Left renal pelvis (tissue), 4 donors: ENCODE results near the gene HMSD. TPM values are rescaled to one million over a fixed set of nuclear protein-coding genes. Genes with fewer than 3 reads are reported as not detected.
"Not testable (repeated sequence)": the region's sequence is repeated elsewhere in the genome, so short reads cannot be mapped to it uniquely, and the experiment has no call there.

Source experiments
- DNase-seq, 4 donors: peaks; one replicate each; pipeline ENCODE4 v3.0.0-alpha.2; 2013; ENCODE audit warnings: low read depth in 4 of 4, low spot score in 3 of 4
- polyA plus RNA-seq, 4 donors: library from polyadenylated mRNA; unstranded; fragments of 120-200 nt; gene quantifications; one replicate each; pipeline ENCODE4 v1.2.1, GENCODE V29; 2013; ENCODE audit not compliant: insufficient read length in 4 of 4

HMSD gene, protein sequence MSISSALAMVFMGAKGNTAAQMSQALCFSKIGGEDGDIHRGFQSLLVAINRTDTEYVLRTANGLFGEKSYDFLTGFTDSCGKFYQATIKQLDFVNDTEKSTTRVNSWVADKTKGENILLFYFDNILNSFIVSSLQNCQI
- polyA plus RNA-seq, result 1 to 10 TPM; 1.1 to 3.2 (median 1.9) TPM

DNA sequence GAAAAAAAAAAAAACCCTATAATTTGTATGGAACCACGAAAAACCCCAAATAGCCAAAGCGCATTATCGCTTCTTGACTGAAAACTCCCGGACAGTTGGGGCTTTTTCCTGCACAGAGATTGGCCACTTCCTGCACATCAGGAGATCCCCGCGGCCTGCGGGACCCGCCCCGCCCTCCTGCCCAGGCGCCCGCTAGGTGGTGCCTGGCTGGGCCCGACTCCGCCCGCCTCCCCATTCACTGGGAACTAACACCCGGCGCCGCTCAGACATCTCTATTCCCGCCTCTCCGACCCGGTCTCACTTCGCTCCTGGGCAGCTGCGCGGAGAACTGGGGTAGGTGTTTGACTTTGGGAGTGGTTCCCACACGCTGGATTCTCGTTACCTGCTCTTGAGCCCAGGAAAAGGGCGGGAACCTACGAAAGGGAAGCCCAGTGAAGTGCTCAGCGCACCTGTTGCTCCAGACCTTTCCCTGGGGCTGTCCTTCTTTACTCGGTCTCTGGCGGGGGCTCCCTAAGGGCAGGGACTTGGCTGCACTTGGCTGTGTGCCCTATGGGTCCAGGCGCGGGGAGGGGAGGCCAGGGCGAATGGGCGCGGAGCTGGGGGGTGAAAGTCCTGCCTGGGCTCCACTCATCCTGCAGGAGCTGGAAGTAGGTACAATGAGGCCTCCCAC, at the start of gene HMSD:
Gene HMSD (plus strand): TSS at position 234 of the 670 bp plus-strand sequence. CDS start 4,155 bp downstream, outside the sequence.
- no peak for DNase-seq

DNA sequence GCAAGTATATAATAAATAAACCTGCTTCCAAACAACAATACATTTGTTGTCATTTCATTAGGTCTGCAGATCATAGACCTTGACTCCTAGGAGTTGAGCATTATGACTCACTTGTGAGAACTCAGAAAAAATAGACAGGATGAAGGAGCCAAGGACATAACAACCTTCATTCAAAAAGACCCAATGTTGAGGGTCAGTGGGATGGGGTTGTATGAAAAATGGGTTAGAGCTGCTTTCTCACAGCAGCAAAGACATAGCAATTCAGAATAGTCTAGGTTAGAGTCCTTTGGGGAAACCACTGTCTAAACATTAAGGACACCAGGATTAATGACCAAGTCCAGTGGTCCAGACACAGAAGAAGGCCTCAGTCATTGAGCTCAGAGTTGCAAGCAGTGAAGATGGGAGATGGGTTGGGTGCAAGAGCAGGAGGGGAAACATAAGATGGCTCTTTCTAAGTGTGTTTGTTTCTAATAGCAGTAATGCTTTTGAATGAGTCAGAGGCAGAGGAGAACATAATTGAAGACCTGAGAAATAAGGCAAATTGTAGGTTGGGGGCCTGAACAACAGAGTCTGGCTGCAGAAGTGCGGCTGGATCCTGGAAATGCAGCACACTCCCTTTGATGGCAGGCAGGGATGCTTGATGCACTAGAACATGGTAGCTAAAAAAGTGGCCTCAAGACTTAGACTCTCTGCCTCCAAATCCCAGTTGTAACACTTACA, 45.1 kb upstream of the HMSD start:
- DNase-seq, result no peak

DNA sequence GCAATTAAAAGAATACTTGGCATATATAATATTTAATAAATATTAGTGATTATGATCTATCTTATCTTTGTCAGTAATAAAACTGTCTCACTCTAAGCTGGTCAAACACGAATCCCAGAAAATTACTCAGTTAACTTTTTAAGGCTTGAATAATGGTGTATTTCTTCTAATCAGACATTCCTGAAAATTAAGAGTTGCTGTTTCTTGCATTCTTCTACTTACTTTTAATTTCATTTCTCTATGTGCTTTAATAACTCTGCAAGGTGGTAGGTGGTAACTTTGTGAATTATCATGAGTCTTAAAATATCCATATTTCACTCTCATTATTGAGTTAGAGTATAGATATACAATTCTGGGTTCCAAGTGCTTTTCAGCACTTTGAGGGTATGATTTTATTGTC, 44.4 kb upstream of the HMSD start:
- DNase-seq, result no peak

DNA sequence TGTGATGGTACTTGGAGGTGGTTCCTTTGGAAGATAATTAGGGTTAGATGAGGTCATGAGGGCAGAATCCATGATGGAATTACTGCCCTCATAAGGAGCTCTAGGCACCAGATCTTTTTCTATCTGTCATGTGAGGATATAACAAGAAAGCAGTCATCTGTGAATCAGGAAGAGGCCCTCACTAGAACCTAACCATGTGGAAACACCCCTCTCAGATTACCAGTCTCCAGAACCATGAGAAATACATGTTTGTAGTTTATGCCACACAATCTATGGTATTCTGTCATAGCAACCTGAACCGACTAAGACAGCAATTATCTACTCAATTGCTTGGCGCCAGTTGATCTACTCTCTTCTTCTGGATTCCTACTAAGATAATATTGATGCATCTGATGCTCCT, 43.7 kb upstream of the HMSD start:
- no peak for DNase-seq

DNA sequence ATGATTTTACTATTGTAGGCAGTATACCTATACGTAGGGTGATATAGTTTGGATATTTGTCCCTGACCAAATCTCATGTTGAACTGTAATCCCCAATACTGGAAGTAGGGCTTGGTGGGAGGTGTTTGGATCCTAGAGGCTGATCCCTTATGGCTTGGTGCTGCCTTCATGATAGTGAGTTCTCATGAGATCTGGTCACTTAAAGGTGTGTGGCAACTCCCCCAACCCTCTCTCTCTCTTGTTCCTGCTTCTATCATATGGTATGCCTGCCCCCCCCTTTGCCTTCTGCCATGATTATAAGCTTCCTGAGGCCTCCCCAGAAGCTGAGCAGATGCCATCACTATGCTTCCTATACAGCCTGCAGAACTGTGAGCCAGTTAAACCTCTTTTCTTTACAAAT, 43.0 kb upstream of the HMSD start:
- no peak for DNase-seq

DNA sequence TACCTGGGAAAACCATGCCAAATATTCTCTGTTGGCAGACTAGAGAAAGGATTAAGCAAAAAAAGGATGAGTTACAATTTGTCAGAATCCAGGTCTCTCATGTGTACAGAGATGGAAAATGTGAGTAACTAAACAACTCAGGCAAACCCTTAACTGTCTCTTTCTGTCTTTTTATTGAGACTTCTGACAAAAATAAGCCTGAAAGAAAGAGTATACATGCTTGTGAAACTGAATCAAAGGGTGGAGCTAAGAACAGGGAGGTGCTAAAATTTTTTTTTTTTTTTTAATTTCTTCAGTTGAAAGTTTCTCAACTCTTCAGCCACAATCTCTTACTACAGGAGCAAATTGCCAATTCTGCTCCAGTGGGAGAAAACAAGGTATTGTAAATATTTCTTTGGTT, 41.4 kb upstream of the HMSD start, which contains the start of gene SERPINB10:
Gene SERPINB10 (plus strand): TSS at position 295 of the 400 bp plus-strand sequence. CDS start 7,553 bp downstream, outside the sequence.
- DNase-seq, result no peak

DNA sequence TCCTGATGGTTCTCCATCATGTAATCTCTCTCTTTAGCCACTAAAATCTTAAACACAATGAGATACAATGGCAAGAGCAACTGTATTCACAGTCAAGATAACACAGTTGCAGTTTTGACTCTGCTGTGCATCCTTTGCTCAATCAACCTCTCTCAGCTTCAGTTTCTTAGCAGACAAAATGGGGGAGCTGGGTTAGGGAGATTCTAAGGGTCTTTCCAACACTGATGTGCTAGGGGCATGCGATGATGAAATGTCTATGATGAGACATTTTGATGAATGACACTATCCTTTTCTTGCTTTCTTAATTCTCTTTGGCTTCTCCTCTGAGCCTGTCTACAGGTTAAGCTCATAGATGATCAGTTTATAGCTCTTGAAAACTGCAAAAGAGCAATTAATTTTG, 40.2 kb upstream of the HMSD start:
- DNase-seq, result no peak

DNA sequence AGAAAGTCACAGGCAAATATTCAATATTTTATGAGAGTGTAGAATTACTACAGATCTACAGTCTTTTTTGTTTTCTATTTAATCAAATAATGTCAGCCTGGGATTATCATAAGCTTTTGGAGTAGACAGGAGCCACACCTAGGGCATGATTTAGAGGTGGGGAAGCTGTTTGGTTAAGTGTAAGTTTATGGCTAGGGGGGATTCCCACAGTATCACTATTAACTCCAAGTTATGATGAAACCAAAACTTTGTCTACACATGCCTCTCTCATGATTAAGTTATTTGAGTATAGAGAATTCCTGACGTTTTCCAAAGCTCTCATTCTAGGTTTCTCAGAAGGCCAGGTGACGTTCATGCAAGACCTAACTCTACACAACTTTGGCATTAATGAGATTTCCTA, 39.2 kb upstream of the HMSD start:
- DNase-seq, result no peak

DNA sequence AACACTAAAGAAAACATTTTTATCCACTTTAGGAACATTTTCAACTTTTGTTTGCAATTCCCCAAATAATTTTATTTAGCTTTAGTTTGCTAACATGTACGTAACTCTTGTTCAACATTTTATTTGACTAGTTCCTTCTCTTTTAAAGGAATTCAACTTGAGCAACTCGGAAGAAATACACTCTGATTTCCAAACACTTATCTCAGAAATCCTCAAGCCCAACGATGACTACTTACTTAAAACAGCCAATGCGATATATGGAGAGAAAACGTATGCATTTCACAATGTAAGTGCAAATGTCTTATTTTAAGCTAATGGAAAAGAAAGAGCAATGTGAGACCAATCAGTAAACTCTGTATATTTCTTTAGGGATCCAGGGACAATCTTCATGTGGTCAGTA, 31.3 kb upstream of the HMSD start:
- no peak for DNase-seq

DNA sequence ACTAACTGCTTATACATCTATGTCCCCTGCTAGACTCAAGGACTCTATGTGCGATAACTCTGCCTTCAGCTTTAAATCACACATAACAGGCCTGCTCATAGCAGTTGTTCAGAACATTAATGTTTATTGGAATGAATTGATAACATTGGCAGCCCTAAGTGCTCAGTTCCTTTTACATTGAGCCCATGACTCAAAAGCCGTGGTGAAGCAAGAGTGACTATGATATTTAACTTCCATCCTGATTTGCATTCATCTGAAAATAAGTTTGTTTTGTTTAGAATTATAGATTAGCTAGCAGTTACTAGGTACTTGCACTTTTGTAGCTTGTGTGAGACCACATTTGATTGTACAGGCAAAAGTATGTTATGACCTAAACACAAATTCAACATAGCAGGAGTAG, 27.1 kb upstream of the HMSD start:
- DNase-seq, result no peak

DNA sequence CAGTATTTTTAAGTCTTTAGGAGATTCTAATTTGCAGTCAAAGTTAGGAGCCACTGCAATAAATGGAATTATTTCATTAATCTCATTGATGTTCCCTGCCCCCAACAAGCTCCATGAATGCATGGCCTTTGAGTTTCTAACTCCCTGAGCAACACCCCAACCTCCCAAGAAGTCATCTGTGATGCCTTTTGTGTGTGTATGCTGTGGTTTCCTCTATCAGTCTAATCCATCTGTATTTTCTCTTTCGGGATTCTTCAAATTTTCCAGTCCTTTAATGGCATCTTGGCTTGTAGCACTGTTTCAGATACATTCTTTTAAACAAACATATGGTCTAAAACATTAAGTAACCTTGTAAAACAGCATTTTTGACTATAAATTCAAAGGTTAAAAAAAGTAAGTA, 24.6 kb upstream of the HMSD start:
- DNase-seq, result no peak

DNA sequence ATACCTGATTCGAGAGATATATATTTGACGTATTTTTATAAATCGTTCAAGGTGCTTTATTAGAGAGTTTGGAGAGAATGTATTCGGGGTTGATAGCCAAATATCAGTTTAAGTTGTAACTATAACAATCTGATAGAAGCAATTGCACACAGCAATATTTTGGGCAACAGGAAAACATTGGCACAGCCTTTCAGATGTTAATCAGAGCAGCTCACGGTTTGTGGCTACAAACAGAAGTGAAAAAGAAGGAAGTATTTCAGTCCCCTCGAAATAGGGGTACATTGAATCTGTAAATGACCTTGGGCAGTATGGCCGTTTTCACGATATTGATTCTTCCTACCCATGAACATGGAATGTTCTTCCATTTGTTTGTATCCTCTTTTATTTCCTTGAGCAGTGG, 20.8 kb upstream of the HMSD start:
- no peak for DNase-seq

DNA sequence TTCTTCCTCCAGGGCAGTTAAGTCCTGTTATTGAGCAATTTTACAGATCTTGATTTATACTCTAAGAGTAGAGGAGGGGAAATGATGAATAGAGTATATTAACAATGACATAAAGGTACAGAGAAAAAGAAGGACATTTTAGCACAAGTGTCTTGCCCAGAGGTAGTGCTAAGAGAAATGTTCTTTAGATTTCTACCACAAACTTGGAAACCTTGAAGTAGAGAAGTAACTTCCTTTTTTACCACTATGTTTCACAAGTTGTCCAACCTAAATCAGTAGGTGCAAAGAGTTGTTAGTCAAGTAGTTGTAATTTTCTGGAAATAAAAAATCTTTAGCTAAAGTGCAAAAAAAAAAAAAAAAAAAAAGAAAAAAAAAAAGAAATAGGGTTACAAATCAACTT, 19.7 kb upstream of the HMSD start:
- not testable (repeated sequence) for DNase-seq

DNA sequence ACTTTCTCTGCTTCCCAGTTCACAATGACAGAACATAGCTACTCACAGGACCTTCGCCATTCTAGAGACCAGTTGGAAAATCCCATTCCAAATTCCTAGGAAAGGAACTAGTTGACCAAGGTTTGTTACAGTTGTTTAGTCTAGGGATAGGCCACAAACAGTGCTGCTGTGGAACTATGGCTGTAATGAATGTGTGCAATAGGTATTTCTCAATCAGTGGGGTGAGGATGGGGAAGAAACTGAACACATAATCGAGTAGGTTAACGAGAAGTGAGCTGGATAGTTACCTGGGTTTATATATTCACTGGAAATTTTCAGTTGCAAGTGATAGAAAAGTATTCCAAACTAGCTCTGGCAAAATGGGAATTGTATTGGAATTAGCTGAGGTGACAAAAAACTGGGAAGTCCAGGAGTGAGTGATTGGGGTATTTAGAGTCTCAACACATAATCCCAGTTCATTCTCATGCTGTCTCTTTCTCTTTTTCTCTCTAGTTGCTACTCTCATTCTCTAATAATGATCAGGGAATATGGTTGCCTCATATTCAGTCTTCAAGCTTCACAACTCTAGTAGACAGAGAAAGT, 18.2 kb upstream of the HMSD start:
- DNase-seq, result no peak

DNA sequence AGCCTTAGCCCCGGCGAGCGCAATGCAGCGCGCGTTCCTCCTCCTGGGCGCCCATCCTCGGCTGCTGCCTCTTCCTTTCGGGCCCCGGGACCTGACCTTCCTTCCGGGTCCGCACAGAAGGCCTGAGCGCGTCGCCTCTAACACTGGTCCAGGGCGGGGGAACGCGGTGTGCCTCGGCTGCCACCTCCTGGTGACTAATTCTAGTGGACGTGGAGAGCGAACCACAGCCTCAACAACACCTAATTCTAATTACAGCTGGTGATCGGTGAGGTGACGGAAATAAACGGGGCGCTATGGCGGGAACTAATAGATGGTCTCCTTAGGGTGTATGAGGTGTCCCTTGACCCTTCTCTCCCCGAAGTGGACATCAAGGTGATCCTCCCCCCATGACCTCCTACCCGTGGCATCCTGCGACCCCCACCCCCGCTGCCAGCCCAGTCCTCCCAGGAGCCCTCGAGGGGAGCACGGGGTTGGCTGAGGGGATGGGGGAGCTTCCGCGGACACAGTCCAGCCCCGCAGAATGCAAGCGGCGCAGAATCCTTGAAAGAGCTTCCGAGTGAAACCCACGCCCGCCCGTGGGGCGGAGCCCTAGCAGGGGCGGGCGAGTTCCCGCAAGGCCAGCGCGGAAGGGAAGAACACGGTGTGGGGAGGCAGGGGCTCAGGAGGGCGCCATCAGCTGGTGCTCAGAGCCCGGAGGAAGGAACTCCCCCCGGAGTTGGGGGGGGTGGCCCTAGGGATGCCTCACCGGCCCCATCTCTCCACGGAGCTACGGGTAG, 12.8 kb upstream of the HMSD start:
- peak; percentile 31 to 53 (median 52) for DNase-seq

DNA sequence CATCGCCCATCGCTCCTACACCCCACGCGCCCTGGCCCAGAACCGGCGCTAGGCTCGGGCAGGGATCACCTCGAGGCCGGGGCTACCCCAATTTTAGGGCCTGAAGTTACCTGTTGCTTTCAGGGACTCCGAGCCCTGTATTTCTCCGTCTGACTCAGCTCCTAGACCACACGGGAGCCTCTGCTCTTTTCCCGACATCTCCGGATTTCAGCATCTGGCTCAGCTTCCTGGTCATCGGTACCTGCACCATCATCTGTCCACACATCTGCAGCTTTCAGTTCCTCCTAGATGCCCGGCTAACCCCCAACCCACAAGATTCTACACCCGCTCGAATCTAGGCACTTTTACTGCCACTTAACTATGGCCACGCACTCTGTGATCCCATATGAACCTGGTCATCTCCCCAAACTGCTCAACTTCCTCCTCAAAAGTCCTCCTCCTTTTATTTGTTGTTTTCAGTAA, 12.1 kb upstream of the HMSD start:
- DNase-seq, result no peak

DNA sequence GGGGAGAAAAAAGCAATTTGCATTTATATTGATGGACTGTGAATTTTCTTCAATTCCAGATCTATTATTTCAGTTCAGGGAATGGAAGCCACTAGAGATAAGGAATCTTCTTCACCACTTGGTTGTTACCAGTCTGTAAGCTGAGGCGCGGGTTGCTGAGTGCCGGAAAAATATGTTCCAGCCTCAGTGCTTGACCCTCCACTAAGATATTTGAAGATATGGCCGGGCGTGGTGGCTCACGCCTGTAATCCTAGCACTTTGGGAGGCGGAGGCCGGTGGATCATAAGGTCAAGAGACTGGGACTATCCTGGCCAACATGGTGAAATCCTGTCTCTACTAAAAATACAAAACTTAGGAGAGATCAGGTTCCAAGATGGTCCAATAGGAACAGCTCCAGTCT, 9.1 kb upstream of the HMSD start:
- no peak for DNase-seq

DNA sequence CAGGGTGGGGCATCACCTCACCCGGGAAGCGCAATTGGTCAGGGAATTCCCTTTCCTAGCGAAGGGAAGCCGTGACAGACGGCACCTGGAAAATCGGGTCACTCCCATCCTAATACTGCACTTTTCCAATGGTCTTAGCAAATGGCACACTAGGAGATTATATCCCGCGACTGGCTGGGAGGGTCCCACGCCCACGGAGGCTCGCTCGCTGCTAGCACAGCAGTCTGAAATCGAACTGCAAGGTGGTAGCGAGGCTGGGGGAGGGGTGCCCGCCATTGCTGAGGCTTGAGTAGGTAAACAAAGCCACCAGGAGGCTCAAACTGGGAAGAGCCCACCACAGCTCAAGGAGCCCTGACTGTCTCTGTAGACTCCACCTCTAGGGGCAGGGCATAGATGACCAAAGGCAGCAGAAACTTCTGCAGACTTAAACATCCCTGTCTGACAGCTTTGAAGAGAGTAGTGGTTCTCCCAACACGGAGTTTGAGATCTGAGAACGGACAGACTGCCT, 8.5 kb upstream of the HMSD start:
- DNase-seq, result not testable (repeated sequence)

DNA sequence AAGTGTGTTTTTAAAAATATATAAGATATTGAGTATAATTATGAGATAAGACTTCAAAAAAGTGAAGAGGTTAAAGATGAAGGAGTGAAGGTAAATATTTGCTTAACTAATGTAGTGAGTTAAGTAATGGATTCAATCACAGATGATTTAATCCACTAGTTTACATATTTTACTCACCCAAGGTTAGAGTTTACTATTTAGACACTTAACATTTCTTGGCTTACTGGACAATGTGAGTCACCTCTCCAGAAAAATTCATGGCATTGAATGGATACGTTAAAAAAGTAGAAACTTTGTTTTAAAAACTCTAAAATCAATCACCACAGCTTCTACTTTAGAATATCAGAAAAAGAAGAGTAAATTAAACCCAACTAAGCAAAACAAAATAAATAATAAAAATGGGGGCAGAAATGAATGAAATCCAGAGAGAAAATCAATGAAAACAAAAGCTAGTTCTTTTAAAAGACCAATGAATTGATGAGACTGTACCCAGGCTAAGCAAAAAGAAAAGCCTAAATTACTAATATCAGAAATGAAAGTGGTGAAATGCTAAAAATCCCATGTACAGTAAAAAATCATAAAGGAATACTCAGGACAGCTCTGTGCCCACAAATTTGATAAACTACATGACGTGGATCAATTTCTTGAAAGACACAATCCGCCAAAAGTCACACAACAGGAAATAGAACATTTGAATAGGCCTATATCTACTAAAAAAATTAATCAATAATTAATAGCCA, 1.9 kb upstream of the HMSD start:
- no peak for DNase-seq

DNA sequence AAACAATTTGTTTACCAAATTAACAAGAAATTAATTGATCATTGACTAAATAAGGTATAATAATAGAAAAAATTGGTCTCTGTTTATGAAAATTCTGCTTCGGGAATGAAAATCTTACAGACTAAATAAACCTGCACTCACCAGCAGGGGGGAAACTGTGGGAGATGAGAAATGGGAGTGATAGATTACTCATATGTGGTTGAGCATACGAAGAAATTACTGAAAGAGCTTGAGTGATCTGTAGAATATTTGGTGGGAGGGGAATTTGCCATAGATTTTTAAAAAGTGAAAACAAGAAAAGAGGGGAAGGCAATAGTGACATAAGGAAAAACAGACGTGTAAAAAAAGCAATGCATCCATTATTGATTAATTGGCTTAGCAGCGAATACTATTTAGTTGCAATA, 2.2 kb downstream of the HMSD start:
- DNase-seq, result no peak
